PC-3 (cell line): ENCODE measurements around the gene TIGD4.

Experiments used
- CTCF ChIP-seq: fragments of 300-600 bp; sonication (generic); conservative IDR thresholded peaks from 2 replicates; pipeline ENCODE4 v1.5.1; 2017; ENCODE audit warnings: antibody characterized with exemption, low read depth, mild to moderate bottlenecking, low read length
- EZH2 ChIP-seq: fragments of 300-600 bp; sonication (generic); IDR thresholded peaks from one replicate; pipeline ENCODE4 v1.6.1; 2017; ENCODE audit warnings: antibody characterized with exemption, mild to moderate bottlenecking, low read length; ENCODE audit not compliant: unreplicated experiment
- EZH2phosphoT487 ChIP-seq: fragments of 300-600 bp; sonication (generic); IDR thresholded peaks from 2 replicates; pipeline ENCODE4 v1.6.1; 2018; ENCODE audit warnings: mild to moderate bottlenecking, antibody characterized with exemption, low read length, borderline replicate concordance

- no peak for TF ChIP-seq EZH2
- TF ChIP-seq CTCF = no peak
- no peak for TF ChIP-seq EZH2phosphoT487
Observed at GRCh38 chr4:152724494-152724893, 55.0 kb downstream of the TIGD4 start.
